ENCODE data around the gene PRSS1.

PRSS1 gene

DNA sequence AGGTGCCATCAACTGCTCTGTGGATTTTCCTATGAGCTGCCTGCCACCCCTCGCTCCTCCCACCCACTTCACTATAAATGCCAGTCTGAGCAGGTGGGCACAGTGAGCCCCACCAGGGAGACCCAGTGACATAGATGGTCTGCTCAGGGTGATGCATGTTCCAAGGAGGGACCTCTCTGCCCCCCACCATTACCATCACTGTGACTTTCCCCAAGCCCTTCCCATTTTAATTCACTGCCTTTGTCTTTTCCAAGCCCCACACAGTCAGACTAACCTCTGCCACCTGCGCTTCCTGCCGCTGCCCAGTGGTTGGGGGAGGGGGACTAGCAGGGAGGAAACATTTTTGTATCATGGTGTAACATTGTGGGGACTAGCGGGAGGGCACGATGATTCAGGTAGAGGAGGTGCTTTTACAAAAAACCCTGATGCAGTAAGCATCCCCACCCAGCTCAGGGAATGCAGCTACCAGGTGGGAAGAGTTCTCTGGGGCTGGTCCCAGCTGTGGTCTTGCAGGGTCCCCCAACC is 46.1 kb downstream of the PRSS1 start:
- H3K27me3 ChIP-seq (ENCODE audit: insufficient read depth, poor library complexity, severe bottlenecking): peaks cover 47% of the 10 kb centered on the region
- no peak overlapping the region for H3K27ac ChIP-seq (replicated peaks)
- H3K4me3 ChIP-seq (replicated peaks; ENCODE audit: insufficient read depth, low read length): no peak overlapping the region
- no peak for TF ChIP-seq GABPA (IDR thresholded peaks at IDR 0.05; ENCODE audit: low read depth)
- no peak for TF ChIP-seq SPI1 (IDR thresholded peaks at IDR 0.05; ENCODE audit: borderline replicate concordance, low read depth)
- no peak for TF ChIP-seq POLR2AphosphoS5 (IDR thresholded peaks at IDR 0.05; ENCODE audit: low read depth)
- TF ChIP-seq, protein P1, sequence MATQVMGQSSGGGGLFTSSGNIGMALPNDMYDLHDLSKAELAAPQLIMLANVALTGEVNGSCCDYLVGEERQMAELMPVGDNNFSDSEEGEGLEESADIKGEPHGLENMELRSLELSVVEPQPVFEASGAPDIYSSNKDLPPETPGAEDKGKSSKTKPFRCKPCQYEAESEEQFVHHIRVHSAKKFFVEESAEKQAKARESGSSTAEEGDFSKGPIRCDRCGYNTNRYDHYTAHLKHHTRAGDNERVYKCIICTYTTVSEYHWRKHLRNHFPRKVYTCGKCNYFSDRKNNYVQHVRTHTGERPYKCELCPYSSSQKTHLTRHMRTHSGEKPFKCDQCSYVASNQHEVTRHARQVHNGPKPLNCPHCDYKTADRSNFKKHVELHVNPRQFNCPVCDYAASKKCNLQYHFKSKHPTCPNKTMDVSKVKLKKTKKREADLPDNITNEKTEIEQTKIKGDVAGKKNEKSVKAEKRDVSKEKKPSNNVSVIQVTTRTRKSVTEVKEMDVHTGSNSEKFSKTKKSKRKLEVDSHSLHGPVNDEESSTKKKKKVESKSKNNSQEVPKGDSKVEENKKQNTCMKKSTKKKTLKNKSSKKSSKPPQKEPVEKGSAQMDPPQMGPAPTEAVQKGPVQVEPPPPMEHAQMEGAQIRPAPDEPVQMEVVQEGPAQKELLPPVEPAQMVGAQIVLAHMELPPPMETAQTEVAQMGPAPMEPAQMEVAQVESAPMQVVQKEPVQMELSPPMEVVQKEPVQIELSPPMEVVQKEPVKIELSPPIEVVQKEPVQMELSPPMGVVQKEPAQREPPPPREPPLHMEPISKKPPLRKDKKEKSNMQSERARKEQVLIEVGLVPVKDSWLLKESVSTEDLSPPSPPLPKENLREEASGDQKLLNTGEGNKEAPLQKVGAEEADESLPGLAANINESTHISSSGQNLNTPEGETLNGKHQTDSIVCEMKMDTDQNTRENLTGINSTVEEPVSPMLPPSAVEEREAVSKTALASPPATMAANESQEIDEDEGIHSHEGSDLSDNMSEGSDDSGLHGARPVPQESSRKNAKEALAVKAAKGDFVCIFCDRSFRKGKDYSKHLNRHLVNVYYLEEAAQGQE (IDR thresholded peaks at IDR 0.05; ENCODE audit: insufficient replicate concordance, low read depth): no peak
- TF ChIP-seq, protein P2, sequence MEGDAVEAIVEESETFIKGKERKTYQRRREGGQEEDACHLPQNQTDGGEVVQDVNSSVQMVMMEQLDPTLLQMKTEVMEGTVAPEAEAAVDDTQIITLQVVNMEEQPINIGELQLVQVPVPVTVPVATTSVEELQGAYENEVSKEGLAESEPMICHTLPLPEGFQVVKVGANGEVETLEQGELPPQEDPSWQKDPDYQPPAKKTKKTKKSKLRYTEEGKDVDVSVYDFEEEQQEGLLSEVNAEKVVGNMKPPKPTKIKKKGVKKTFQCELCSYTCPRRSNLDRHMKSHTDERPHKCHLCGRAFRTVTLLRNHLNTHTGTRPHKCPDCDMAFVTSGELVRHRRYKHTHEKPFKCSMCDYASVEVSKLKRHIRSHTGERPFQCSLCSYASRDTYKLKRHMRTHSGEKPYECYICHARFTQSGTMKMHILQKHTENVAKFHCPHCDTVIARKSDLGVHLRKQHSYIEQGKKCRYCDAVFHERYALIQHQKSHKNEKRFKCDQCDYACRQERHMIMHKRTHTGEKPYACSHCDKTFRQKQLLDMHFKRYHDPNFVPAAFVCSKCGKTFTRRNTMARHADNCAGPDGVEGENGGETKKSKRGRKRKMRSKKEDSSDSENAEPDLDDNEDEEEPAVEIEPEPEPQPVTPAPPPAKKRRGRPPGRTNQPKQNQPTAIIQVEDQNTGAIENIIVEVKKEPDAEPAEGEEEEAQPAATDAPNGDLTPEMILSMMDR (IDR thresholded peaks at IDR 0.05; ENCODE audit: insufficient read depth, low read length): no peak
- DNase-seq (ENCODE audit: low read depth in 1 of 2, low spot score in 1 of 2): no peak

DNA sequence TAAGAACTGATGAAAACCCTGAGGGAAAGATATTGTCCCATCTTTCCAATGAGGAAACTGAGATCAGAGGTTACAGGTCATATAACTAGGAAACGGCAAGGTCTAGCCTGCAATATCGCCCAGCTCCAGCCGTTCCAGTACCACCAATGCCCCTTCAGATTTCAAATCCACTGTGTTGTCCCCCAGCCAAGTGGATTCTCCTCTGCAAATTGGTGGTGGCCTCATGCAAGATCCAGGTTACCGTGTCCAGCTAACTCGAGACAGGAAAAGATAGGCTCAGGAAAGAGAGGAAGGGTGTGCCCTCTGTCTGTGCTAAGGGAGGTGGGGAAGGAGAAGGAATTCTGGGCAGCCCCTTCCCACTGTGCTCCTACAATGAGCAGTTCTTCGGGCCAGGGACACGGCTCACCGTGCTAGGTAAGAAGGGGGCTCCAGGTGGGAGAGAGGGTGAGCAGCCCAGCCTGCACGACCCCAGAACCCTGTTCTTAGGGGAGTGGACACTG is 46.8 kb downstream of the PRSS1 start:
- no peak for DNase-seq (ENCODE audit: low read depth in 1 of 2, low spot score in 1 of 2)
- H3K4me3 ChIP-seq (replicated peaks; ENCODE audit: insufficient read depth, low read length): no peak overlapping the region
- TF ChIP-seq GABPA (IDR thresholded peaks at IDR 0.05; ENCODE audit: low read depth) (no peak), POLR2AphosphoS5 (IDR thresholded peaks at IDR 0.05; ENCODE audit: low read depth) (no peak), SPI1 (IDR thresholded peaks at IDR 0.05; ENCODE audit: borderline replicate concordance, low read depth) (no peak)
- TF ChIP-seq, protein P2 (IDR thresholded peaks at IDR 0.05; ENCODE audit: insufficient read depth, low read length): no peak
- TF ChIP-seq, protein P1 (IDR thresholded peaks at IDR 0.05; ENCODE audit: insufficient replicate concordance, low read depth): no peak
- H3K27ac ChIP-seq (replicated peaks): no peak overlapping the region
- peaks cover 50% of the 10 kb centered on the region for H3K27me3 ChIP-seq (ENCODE audit: insufficient read depth, poor library complexity, severe bottlenecking)

DNA sequence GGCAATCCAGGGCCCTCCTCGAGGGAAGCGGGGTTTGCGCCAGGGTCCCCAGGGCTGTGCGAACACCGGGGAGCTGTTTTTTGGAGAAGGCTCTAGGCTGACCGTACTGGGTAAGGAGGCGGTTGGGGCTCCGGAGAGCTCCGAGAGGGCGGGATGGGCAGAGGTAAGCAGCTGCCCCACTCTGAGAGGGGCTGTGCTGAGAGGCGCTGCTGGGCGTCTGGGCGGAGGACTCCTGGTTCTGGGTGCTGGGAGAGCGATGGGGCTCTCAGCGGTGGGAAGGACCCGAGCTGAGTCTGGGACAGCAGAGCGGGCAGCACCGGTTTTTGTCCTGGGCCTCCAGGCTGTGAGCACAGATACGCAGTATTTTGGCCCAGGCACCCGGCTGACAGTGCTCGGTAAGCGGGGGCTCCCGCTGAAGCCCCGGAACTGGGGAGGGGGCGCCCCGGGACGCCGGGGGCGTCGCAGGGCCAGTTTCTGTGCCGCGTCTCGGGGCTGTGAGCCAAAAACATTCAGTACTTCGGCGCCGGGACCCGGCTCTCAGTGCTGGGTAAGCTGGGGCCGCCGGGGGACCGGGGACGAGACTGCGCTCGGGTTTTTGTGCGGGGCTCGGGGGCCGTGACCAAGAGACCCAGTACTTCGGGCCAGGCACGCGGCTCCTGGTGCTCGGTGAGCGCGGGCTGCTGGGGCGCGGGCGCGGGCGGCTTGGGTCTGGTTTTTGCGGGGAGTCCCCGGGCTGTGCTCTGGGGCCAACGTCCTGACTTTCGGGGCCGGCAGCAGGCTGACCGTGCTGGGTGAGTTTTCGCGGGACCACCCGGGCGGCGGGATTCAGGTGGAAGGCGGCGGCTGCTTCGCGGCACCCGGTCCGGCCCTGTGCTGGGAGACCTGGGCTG is 47.5 kb downstream of the PRSS1 start:
- H3K27me3 ChIP-seq (ENCODE audit: insufficient read depth, poor library complexity, severe bottlenecking): peaks cover 50% of the 10 kb centered on the region
- H3K4me3 ChIP-seq (replicated peaks; ENCODE audit: insufficient read depth, low read length): no peak overlapping the region
- TF ChIP-seq, protein P2 (IDR thresholded peaks at IDR 0.05; ENCODE audit: insufficient read depth, low read length): no peak
- TF ChIP-seq POLR2AphosphoS5 (IDR thresholded peaks at IDR 0.05; ENCODE audit: low read depth): no peak
- no peak overlapping the region for H3K27ac ChIP-seq (replicated peaks)
- no peak for DNase-seq (ENCODE audit: low read depth in 1 of 2, low spot score in 1 of 2)

All from HL-60 (cell line).